Dedifferentiated amniotic fluid mesenchymal stem cell (primary cell): ENCODE results near the gene VCL.
"Not testable (repeated sequence)": the region's sequence is repeated elsewhere in the genome, so short reads cannot be mapped to it uniquely, and the experiment has no call there.

ENCODE experiments used
- DNase-seq: peaks from one replicate; pipeline ENCODE4 v3.0.0-alpha.2; 2016; ENCODE audit errors: extremely low spot score

Gene VCL

GRCh38 chr10:74006269-74006668 is 8.4 kb downstream of the VCL start:
- DNase-seq, result no peak

DNA sequence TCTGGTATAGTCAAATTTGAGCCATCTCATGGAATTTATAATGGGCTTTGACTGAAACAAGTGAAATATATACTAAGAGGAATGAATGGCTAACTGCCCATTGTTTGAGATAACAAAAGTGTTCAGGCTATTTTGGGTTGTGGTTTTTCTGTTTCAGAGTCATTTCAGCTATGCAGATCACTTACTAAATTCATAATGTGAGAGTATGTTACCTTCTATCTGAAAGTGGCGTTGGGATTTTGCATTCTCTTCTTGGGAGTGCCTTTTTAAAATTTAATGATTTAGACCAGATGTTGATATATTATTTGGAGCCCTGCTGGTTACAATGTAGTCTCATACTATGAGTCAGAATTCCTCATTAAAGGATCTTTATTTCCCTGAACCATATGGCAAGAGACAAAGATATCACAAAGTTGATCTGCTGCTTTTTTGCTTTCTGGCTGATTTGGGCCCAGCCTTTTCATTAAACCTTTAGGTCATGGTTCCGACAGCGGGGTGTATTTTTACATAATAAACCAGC is 10.4 kb downstream of the VCL start:
- peak; percentile 91 for DNase-seq

- no peak for DNase-seq
These were observed 13.1 kb downstream of the VCL start for GRCh38 chr10:74011017-74011416.

DNA sequence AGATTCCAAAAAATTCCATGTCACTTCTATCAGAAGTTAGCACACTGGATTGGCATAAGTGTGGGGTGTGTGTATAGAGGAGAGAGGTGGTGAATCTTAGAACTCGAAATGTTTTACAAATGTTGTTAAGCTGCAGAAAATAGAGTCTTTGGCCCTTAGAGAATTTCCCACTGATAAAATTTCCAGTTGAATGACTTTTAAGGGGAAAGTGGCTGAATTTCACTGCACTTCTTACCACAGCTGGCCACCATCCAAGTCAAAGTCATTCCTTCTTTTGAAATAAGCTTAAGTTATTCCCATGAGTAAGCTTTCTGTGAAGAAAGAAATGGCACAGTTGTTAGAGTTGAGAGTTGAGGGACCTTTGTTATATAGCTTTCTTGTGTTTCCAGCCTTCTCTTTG is 13.9 kb downstream of the VCL start:
- DNase-seq, result peak; percentile 85

DNA sequence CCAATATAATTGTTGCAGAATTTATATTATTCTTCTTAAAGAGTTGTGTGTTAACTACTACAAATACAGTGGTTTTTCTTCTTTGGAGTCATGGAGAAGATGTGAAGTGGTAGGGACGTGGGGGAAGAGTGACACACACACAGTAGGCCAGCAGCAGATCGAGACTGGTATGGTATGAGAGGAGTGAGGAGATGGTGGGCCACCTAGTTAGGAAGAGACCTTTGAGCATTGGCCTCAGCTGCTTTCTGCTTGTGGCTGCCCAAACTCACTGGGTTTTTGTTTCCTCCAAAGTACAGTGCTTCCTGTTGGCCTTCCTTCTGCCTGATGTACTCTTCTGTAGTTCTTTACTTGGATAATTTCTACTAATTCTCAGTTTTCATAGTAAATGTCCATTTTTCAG is 14.6 kb downstream of the VCL start:
- DNase-seq, result no peak

GRCh38 chr10:74013004-74013403 is 15.1 kb downstream of the VCL start:
- DNase-seq, result no peak

- not testable (repeated sequence) for DNase-seq
These were observed 16.7 kb downstream of the VCL start for GRCh38 chr10:74014574-74014973.

- no peak for DNase-seq
These were observed 20.3 kb downstream of the VCL start for GRCh38 chr10:74018241-74018640.

DNA sequence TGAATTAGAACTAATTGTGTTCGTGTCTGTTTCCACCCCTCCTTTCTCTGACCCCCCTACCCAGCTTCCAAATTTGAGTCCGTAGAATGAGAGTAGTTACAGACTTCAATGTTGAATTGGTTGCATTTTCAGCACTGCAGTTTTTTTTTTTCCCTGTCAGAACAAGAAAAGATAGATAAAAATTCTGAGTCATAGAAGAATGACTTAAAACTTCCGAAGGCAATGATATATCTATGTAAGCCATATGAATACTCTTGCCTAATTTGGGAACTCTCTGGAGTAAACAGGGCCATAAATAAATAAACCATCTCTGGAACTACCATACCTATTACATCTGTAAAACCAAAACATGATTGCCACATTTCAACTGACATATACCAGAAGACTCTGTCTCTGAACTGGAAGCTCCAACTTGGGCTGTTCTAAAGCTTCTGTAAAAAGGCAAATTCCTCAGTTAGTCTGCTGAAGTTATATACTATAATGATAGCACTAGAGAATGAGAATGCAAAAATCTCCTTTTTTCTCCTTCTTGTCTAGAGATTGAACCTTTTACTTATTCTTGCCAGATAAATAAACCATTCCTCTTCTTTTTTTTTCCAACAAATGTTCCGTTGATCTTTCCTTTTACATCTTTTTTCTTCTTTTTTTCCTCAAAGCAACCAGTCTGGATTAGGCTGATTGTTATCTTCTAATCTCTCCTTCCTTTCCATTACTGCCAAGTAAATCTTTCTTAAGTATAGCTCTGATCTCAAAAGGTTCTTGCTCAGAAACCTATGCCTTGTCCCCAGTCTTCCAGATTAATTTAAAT is 23.5 kb downstream of the VCL start:
- peak; percentile 71 for DNase-seq

DNA sequence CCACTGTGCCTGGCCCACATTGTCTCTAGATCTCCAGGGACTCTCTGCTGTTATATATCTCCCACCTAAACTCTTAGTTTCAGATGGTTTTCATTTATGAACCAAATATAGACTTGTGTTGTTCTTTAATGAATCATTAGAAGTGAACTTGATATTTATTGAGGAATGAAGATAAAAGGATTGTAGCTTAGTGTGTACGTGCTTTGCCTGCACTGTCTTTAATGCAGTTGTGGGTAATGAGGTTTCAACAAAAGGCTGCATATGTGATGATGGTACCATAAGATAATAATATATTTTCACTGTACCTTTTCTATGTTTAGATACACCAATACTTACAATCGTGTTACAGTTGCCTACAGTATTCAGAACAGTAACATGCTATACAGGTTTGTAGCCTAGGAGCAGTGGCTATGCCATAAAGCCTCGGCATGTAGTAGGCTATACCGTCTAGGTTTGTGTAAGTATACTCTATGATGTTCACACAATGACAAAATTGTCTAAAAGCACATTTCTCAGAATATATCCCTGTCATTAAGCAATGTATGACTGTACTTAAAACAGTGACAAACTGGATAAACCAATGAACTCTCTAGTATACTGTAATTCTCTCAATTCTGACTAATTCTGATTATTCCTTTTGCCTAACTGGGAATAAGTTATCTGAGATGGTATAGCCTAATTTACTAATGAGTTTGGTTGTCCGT is 25.2 kb downstream of the VCL start:
- DNase-seq, result no peak

- DNase-seq, result no peak
These were observed 26.7 kb downstream of the VCL start for GRCh38 chr10:74024600-74024999.

- no peak for DNase-seq
These were observed 27.6 kb downstream of the VCL start for GRCh38 chr10:74025380-74025978.

- no peak for DNase-seq
These were observed 28.6 kb downstream of the VCL start for GRCh38 chr10:74026428-74027015.

GRCh38 chr10:74027702-74028101 is 29.8 kb downstream of the VCL start:
- DNase-seq, result no peak

GRCh38 chr10:74029943-74030342 is 32.0 kb downstream of the VCL start:
- no peak for DNase-seq

DNA sequence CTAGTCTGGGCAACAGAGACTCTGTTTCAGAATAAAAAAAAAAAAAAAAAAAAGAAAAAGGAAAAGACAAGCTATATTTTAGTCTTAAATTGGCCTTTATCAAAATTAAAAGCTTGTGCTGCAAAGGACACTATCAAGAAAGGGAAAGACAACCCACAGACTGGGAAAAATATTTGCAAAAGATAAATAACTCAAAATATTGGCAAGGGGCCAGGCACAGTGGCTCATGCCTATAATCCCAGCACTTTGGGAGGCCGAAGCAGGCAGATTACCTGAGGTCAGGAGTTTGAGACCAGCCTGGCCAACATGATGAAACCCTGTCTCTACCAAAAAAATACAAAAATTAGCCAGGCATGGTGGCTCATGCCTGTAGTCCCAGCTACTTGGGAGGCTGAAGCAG is 34.3 kb downstream of the VCL start:
- DNase-seq, result not testable (repeated sequence)

GRCh38 chr10:74032900-74033655 is 35.2 kb downstream of the VCL start:
- DNase-seq, result no peak

- no peak for DNase-seq
These were observed 35.8 kb downstream of the VCL start for GRCh38 chr10:74033702-74034101.

DNA sequence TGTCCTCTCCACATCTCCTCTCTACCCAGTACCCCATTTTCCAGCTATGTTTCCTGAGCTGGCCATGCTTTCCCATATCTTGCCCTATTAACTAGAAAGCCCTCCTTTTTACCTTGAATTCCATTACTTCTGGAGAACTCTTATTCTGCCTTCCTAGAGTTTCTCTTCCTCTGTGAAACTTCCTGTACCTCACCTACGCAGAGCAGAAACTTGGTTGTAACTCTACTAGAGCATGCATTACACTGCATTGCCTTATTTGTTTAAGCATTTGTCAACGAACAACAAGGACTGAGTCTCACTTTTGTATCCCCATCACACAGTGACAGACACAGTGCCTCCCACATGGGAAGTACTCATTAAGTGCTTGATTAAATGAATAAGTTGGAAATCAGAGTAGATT is 36.4 kb downstream of the VCL start:
- DNase-seq, result no peak

DNA sequence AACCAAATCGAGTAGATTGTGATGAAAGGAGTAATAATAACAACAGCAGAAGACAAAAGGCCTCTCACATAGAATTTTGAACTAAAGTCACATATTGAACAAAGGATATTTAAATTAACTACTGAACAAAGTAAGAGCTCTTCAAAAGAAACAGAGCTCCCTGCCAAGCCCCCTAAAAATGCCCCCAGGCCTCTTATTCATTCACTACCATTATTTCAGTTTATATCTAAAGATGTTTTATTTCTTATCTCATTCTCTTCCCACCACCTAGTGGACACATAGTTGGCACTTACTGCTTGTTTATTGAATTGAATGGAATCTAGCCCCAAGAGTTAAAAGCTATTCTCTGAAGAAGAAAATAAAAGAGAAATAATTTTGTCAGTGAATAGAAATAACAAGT is 37.4 kb downstream of the VCL start:
- no peak for DNase-seq

GRCh38 chr10:74036474-74036873 is 38.6 kb downstream of the VCL start:
- no peak for DNase-seq
